ENCODE measurements around the gene OR1L8.

The OR1L8 gene

GRCh38 chr9:122518226-122518625 lies 65.0 kb downstream of the OR1L8 start:
- DNase-seq (ENCODE audit: low read depth) = no peak

Data from stimulated activated CD8-positive, alpha-beta memory T cell treated with anti-CD3 and anti-CD28 coated beads, Interleukin-7, amount 100 ng/mL, for 24 hours (primary cell).